HCT116 (cell line): Measurements from ENCODE around the gene MMGT1. TPM values are rescaled to one million over a fixed set of nuclear protein-coding genes. Genes with fewer than 3 reads are reported as not detected.

Experiments used
- ATAC-seq: fragments of 200-7000 bp; cut with Tn5 transposase; 2 replicates; pipeline ENCODE4 v1.9.1; 2020; ENCODE audit warnings: mild to moderate bottlenecking, moderate library complexity
- BruUV-seq: library from RNA; stranded (reverse); fragments of 400-500 nt; replicated peaks from 2 replicates; lab custom pipeline; 2021; lab: Mats Ljungman, UMichigan
- CTCF ChIA-PET: fragments of 300-600 bp; sonication (Branson Sonifier 250); formaldehyde crosslinking; loops from one replicate; lab custom pipeline; 2021; ENCODE audit warnings: antibody characterized with exemption; lab: Charles Lee
- POLR2A ChIA-PET: fragments of 300-600, 350-600 bp; sonication (Branson Sonifier 250); formaldehyde crosslinking; loops from one replicate; lab custom pipeline; 2021; ENCODE audit warnings: antibody characterized with exemption; lab: Charles Lee
- RAD21 ChIA-PET, 2 experiments: fragments of 300-600 bp; sonication (Branson Sonifier 250); formaldehyde crosslinking; loops; one replicate each; lab custom pipeline; 2023; ENCODE audit warnings: low total read pairs in 2 of 2; ENCODE audit not compliant: uncharacterized antibody in 2 of 2, unreplicated experiment in 2 of 2, low non-redundant PET in 1 of 2; lab: Charles Lee
- DNase-seq: peaks from one replicate; pipeline ENCODE4 v3.0.0-alpha.2; 2010; ENCODE audit warnings: low read depth, low spot score
- H2AFZ ChIP-seq: fragments of 200-600 bp; shearing (Covaris generic), sonication (generic); 2 replicates; pipeline ENCODE4 v1.6.1; 2017; ENCODE audit warnings: low read depth, mixed run types, mixed read lengths, antibody characterized with exemption, low read length; ENCODE audit not compliant: poor library complexity, severe bottlenecking
- H3K27ac ChIP-seq: 2 replicates; pipeline ENCODE4 v1.5.1; 2012; ENCODE audit warnings: low read depth, low read length
- H3K27me3 ChIP-seq: fragments of 200-600 bp; sonication (generic); 2 replicates; pipeline ENCODE4 v1.6.1; 2016; ENCODE audit warnings: mixed run types, low read length, mixed read lengths; ENCODE audit not compliant: insufficient read depth
- H3K36me3 ChIP-seq, 2 experiments: fragments of 200-500 bp in 1 of 2; fragments of 200-600 bp in 1 of 2; sonication (Bioruptor generic) in 1 of 2; sonication (generic) in 1 of 2; 2 replicates each; pipeline versions ENCODE4 v1.5.1 to v1.6.1; 2014 to 2016; ENCODE audit warnings: low read length in 2 of 2, inconsistent platforms in 1 of 2, mixed read lengths in 1 of 2, mixed run types in 1 of 2; ENCODE audit not compliant: insufficient read depth in 2 of 2, control insufficient read depth in 1 of 2
- H3K4me1 ChIP-seq, 2 experiments: fragments of 200-600 bp in 1 of 2; sonication (generic) in 1 of 2; 2 replicates each; pipeline versions ENCODE4 v1.5.1 to v1.6.1; 2012 to 2017; ENCODE audit warnings: low read length in 2 of 2, inconsistent platforms in 1 of 2, mild to moderate bottlenecking in 1 of 2, mixed read lengths in 1 of 2, mixed run types in 1 of 2, moderate library complexity in 1 of 2; ENCODE audit not compliant: insufficient read depth in 2 of 2, control insufficient read depth in 1 of 2
- H3K4me2 ChIP-seq: fragments of 200-600 bp; sonication (generic); 2 replicates; pipeline ENCODE4 v1.6.1; 2017; ENCODE audit warnings: mixed run types, low read length, mixed read lengths
- H3K4me3 ChIP-seq, 2 experiments: fragments of 200-600 bp in 1 of 2; sonication (generic) in 1 of 2; replicated peaks in 1 of 2; 2 replicates each; pipeline ENCODE4 v1.5.1; 2011 to 2016; ENCODE audit warnings: low read length in 2 of 2, control low read depth in 1 of 2, low read depth in 1 of 2, mild to moderate bottlenecking in 1 of 2, mixed read lengths in 1 of 2, mixed run types in 1 of 2
- H3K79me2 ChIP-seq: fragments of 200-600 bp; sonication (generic); 2 replicates; pipeline ENCODE4 v1.6.1; 2017; ENCODE audit warnings: mild to moderate bottlenecking, mixed run types, low read length, moderate library complexity, mixed read lengths; ENCODE audit not compliant: insufficient read depth
- H3K9ac ChIP-seq: fragments of 200-600 bp; sonication (generic); 2 replicates; pipeline ENCODE4 v1.6.1; 2016; ENCODE audit warnings: low read length, mixed read lengths
- H3K9me2 ChIP-seq: fragments of 200-600 bp; sonication (generic), shearing (Covaris generic); 2 replicates; pipeline ENCODE4 v1.6.1; 2017; ENCODE audit warnings: mixed run types, mild to moderate bottlenecking, moderate library complexity; ENCODE audit not compliant: insufficient read depth
- H3K9me3 ChIP-seq, 2 experiments: fragments of 200-500 bp in 1 of 2; fragments of 200-600 bp in 1 of 2; sonication (Bioruptor generic) in 1 of 2; sonication (generic) in 1 of 2; 2 replicates each; pipeline ENCODE4 v1.6.1; 2014 to 2017; ENCODE audit warnings: low read length in 2 of 2, mixed read lengths in 2 of 2, inconsistent platforms in 1 of 2, low read depth in 1 of 2, mild to moderate bottlenecking in 1 of 2, mixed run types in 1 of 2, moderate library complexity in 1 of 2; ENCODE audit not compliant: control insufficient read depth in 1 of 2, insufficient read depth in 1 of 2
- H4K20me1 ChIP-seq: fragments of 200-600 bp; sonication (generic), shearing (Covaris generic); 2 replicates; pipeline ENCODE4 v1.6.1; 2017; ENCODE audit warnings: mixed run types, mild to moderate bottlenecking, moderate library complexity; ENCODE audit not compliant: insufficient read depth
- CEBPB ChIP-seq: IDR thresholded peaks from 2 replicates; pipeline ENCODE4 v1.6.1; 2012; ENCODE audit warnings: low read depth
- EGR1 ChIP-seq: IDR thresholded peaks from 2 replicates; pipeline ENCODE4 v1.6.1; 2012; ENCODE audit warnings: low read depth
- EZH2phosphoT487 ChIP-seq: fragments of 200-600 bp; IDR thresholded peaks from 2 replicates; pipeline ENCODE4 v1.6.1; 2018; ENCODE audit warnings: antibody characterized with exemption, borderline replicate concordance
- FOSL1 ChIP-seq: IDR thresholded peaks from 2 replicates; pipeline ENCODE4 v1.6.1; 2012; ENCODE audit warnings: low read depth
- JUND ChIP-seq: IDR thresholded peaks from 2 replicates; pipeline ENCODE4 v1.6.1; 2012
- MAX ChIP-seq: IDR thresholded peaks from 2 replicates; pipeline ENCODE4 v1.6.1; 2012
- POLR2A ChIP-seq: IDR thresholded peaks from 2 replicates; pipeline ENCODE4 v1.7.0; 2011; ENCODE audit warnings: borderline replicate concordance; ENCODE audit not compliant: insufficient read depth, insufficient read length; ENCODE audit errors: extremely low read depth
- POLR2AphosphoS5 ChIP-seq: IDR thresholded peaks from 2 replicates; pipeline ENCODE4 v1.6.1; 2011; ENCODE audit warnings: mild to moderate bottlenecking, low read depth, low read length, moderate library complexity
- SIN3A ChIP-seq: IDR thresholded peaks from 2 replicates; pipeline ENCODE4 v1.6.1; 2012; ENCODE audit warnings: low read depth
- SP1 ChIP-seq: IDR thresholded peaks from 2 replicates; pipeline ENCODE4 v1.6.1; 2012; ENCODE audit warnings: low read depth
- SRF ChIP-seq: IDR thresholded peaks from 2 replicates; pipeline ENCODE4 v1.6.1; 2012; ENCODE audit warnings: low read depth
- TCF7L2 ChIP-seq: IDR thresholded peaks from 2 replicates; pipeline ENCODE4 v1.7.0; 2011; ENCODE audit warnings: borderline replicate concordance, inconsistent platforms; ENCODE audit not compliant: insufficient read depth, insufficient read length; ENCODE audit errors: extremely low read depth
- ZBTB33 ChIP-seq: IDR thresholded peaks from 2 replicates; pipeline ENCODE4 v1.6.1; 2011; ENCODE audit warnings: mild to moderate bottlenecking, low read length, moderate library complexity; ENCODE audit not compliant: insufficient replicate concordance; ENCODE audit errors: extremely low read depth
- ZFX ChIP-seq: fragments of 450-650 bp; IDR thresholded peaks from 2 replicates; pipeline ENCODE4 v1.6.1; 2017
- intact Hi-C: fragments of 100-400 bp; cut with micrococcal nuclease; formaldehyde crosslinking; loops from 2 replicates; pipeline ENCODE4 v1.10.0; 2022
- total RNA-seq: library from RNA; stranded (reverse); gene quantifications from one replicate; pipeline ENCODE4 v1.2.1, GENCODE V29; 2021; ENCODE audit not compliant: unreplicated experiment
- TF ChIP-seq, protein P1 (sequence below), 3 experiments: fragments of 200-600 bp in 1 of 3; sonication (generic) in 1 of 3; IDR thresholded peaks in 2 of 3; conservative IDR thresholded peaks in 1 of 3; 2 replicates each; pipeline ENCODE4 v1.5.1; 2012 to 2017; ENCODE audit warnings: low read depth in 2 of 3, low read length in 2 of 3, antibody characterized with exemption in 1 of 3, borderline replicate concordance in 1 of 3, control low read depth in 1 of 3, mild to moderate bottlenecking in 1 of 3, mixed read lengths in 1 of 3, mixed run types in 1 of 3, moderate library complexity in 1 of 3; ENCODE audit not compliant: insufficient read depth in 1 of 3
- TF ChIP-seq, protein P2 (sequence below): IDR thresholded peaks from 2 replicates; pipeline ENCODE4 v1.6.1; 2012; ENCODE audit warnings: low read depth

Gene MMGT1
- total RNA-seq, 1 experiment from 2014 or later = 23.2 TPM

GRCh38 chrX:136019226-136019625, 45.4 kb upstream of the MMGT1 start (continued):
- TF ChIP-seq, protein P1, sequence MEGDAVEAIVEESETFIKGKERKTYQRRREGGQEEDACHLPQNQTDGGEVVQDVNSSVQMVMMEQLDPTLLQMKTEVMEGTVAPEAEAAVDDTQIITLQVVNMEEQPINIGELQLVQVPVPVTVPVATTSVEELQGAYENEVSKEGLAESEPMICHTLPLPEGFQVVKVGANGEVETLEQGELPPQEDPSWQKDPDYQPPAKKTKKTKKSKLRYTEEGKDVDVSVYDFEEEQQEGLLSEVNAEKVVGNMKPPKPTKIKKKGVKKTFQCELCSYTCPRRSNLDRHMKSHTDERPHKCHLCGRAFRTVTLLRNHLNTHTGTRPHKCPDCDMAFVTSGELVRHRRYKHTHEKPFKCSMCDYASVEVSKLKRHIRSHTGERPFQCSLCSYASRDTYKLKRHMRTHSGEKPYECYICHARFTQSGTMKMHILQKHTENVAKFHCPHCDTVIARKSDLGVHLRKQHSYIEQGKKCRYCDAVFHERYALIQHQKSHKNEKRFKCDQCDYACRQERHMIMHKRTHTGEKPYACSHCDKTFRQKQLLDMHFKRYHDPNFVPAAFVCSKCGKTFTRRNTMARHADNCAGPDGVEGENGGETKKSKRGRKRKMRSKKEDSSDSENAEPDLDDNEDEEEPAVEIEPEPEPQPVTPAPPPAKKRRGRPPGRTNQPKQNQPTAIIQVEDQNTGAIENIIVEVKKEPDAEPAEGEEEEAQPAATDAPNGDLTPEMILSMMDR (IDR thresholded peaks at IDR 0.05 in 2 of 3, conservative IDR thresholded peaks at IDR 0.05 in 1 of 3; ENCODE audit: borderline replicate concordance in 1 of 3, insufficient read depth in 1 of 3, low read depth in 2 of 3, low read length in 2 of 3) = no peak
- TF ChIP-seq SRF (no peak), TCF7L2 (no peak)

DNA sequence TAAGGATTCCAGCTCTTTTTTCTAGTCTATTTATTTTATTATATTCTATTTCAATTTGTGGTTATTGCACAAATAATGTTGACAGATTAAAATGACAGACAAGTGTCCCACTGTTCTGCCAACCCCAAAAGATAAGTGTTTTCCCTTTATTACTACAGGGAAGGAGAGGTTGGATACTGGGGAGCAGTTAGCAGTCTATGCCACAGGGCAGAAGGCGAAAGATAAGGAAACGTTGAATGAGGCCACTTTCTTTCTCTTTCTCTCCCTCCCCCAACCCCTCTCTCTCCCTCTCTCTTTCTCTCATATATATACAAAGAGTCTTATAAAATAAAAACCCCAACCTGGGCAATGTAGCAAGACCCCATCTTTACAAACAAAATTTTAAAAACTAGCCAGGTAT, 43.1 kb upstream of the MMGT1 start:
- Histone ChIP-seq H4K20me1 (no peaks in the 10 kb centered on the region), H2AFZ (no peak overlapping the region), H3K4me2 (no peak overlapping the region), H3K4me3 (no peak overlapping the region), H3K9me2 (no peaks in the 10 kb centered on the region), H3K9ac (no peak overlapping the region), H3K4me1 (no peaks in the 10 kb centered on the region), H3K27me3 (no peaks in the 10 kb centered on the region), H3K9me3 (no peaks in the 10 kb centered on the region), H3K36me3 (no peaks in the 10 kb centered on the region; a peak in 1 of 4 replicates), H3K27ac (no peak overlapping the region), H3K79me2 (no peaks in the 10 kb centered on the region)
- DNase-seq (no peak), ATAC-seq (no peak)
- RAD21 ChIA-PET = no interaction called here
- BruUV-seq = no TSS peak
- CTCF ChIA-PET = no interaction called here
- POLR2A ChIA-PET = no interaction called here
- intact Hi-C loops = no loop called here
- TF ChIP-seq JUND = no peak
- no peak for TF ChIP-seq POLR2A
- no peak for TF ChIP-seq EGR1
- TF ChIP-seq, protein P1 (IDR thresholded peaks at IDR 0.05 in 2 of 3, conservative IDR thresholded peaks at IDR 0.05 in 1 of 3; ENCODE audit: borderline replicate concordance in 1 of 3, insufficient read depth in 1 of 3, low read depth in 2 of 3, low read length in 2 of 3) = no peak
- TF ChIP-seq ZFX = no peak
- TF ChIP-seq FOSL1 = no peak
- TF ChIP-seq, protein P2, sequence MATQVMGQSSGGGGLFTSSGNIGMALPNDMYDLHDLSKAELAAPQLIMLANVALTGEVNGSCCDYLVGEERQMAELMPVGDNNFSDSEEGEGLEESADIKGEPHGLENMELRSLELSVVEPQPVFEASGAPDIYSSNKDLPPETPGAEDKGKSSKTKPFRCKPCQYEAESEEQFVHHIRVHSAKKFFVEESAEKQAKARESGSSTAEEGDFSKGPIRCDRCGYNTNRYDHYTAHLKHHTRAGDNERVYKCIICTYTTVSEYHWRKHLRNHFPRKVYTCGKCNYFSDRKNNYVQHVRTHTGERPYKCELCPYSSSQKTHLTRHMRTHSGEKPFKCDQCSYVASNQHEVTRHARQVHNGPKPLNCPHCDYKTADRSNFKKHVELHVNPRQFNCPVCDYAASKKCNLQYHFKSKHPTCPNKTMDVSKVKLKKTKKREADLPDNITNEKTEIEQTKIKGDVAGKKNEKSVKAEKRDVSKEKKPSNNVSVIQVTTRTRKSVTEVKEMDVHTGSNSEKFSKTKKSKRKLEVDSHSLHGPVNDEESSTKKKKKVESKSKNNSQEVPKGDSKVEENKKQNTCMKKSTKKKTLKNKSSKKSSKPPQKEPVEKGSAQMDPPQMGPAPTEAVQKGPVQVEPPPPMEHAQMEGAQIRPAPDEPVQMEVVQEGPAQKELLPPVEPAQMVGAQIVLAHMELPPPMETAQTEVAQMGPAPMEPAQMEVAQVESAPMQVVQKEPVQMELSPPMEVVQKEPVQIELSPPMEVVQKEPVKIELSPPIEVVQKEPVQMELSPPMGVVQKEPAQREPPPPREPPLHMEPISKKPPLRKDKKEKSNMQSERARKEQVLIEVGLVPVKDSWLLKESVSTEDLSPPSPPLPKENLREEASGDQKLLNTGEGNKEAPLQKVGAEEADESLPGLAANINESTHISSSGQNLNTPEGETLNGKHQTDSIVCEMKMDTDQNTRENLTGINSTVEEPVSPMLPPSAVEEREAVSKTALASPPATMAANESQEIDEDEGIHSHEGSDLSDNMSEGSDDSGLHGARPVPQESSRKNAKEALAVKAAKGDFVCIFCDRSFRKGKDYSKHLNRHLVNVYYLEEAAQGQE = no peak
- no peak for TF ChIP-seq SP1
- TF ChIP-seq ZBTB33 = no peak
- no peak for TF ChIP-seq SIN3A
- TF ChIP-seq POLR2AphosphoS5 = no peak
- TF ChIP-seq EZH2phosphoT487 = no peak
- no peak for TF ChIP-seq CEBPB
- TF ChIP-seq MAX = no peak
